ENCODE data around the gene NCR3LG1.
"Not testable (repeated sequence)": the region's sequence is repeated elsewhere in the genome, so short reads cannot be mapped to it uniquely, and the experiment has no call there.

NCR3LG1 gene

GRCh38 chr11:17408026-17408425, 56.4 kb downstream of the NCR3LG1 start:
- DNase-seq (ENCODE audit: extremely low read depth in 1 of 2, low read depth in 1 of 2) = no peak

- no peak for DNase-seq (ENCODE audit: extremely low read depth in 1 of 2, low read depth in 1 of 2)
These were observed 57.0 kb downstream of the NCR3LG1 start for GRCh38 chr11:17408641-17409040.

- DNase-seq (ENCODE audit: extremely low read depth in 1 of 2, low read depth in 1 of 2) = no peak
These were observed 59.2 kb downstream of the NCR3LG1 start for GRCh38 chr11:17410606-17411379.

- no peak for DNase-seq (ENCODE audit: extremely low read depth in 1 of 2, low read depth in 1 of 2)
These were observed 59.8 kb downstream of the NCR3LG1 start for GRCh38 chr11:17411418-17411817.

- no peak for DNase-seq (ENCODE audit: extremely low read depth in 1 of 2, low read depth in 1 of 2)
These were observed 61.0 kb downstream of the NCR3LG1 start for GRCh38 chr11:17412488-17413180.

- no peak for DNase-seq (ENCODE audit: extremely low read depth in 1 of 2, low read depth in 1 of 2)
These were observed 62.1 kb downstream of the NCR3LG1 start for GRCh38 chr11:17413414-17414316.

- no peak for DNase-seq (ENCODE audit: extremely low read depth in 1 of 2, low read depth in 1 of 2)
These were observed 62.7 kb downstream of the NCR3LG1 start for GRCh38 chr11:17414317-17414737.

GRCh38 chr11:17414992-17415391, 63.4 kb downstream of the NCR3LG1 start:
- no peak for DNase-seq (ENCODE audit: extremely low read depth in 1 of 2, low read depth in 1 of 2)

- DNase-seq (ENCODE audit: extremely low read depth in 1 of 2, low read depth in 1 of 2) = no peak
These were observed 64.0 kb downstream of the NCR3LG1 start for GRCh38 chr11:17415523-17416104.

- no peak for DNase-seq (ENCODE audit: extremely low read depth in 1 of 2, low read depth in 1 of 2)
These were observed 64.9 kb downstream of the NCR3LG1 start for GRCh38 chr11:17416492-17416891.

- DNase-seq (ENCODE audit: extremely low read depth in 1 of 2, low read depth in 1 of 2) = no peak
These were observed 67.0 kb downstream of the NCR3LG1 start for GRCh38 chr11:17418444-17419081.

GRCh38 chr11:17421781-17422180, 70.2 kb downstream of the NCR3LG1 start:
- no peak for DNase-seq (ENCODE audit: extremely low read depth in 1 of 2, low read depth in 1 of 2)

- no peak for DNase-seq (ENCODE audit: extremely low read depth in 1 of 2, low read depth in 1 of 2)
These were observed 72.1 kb downstream of the NCR3LG1 start for GRCh38 chr11:17423533-17424310.

- not testable (repeated sequence) for DNase-seq (ENCODE audit: extremely low read depth in 1 of 2, low read depth in 1 of 2)
These were observed 74.6 kb downstream of the NCR3LG1 start for GRCh38 chr11:17426233-17426632.
